Measurements from ENCODE around the gene WIPF2.
A peak's percentile ranks its signal among the peaks of the same experiment; 100 is the strongest.

Gene WIPF2

DNA sequence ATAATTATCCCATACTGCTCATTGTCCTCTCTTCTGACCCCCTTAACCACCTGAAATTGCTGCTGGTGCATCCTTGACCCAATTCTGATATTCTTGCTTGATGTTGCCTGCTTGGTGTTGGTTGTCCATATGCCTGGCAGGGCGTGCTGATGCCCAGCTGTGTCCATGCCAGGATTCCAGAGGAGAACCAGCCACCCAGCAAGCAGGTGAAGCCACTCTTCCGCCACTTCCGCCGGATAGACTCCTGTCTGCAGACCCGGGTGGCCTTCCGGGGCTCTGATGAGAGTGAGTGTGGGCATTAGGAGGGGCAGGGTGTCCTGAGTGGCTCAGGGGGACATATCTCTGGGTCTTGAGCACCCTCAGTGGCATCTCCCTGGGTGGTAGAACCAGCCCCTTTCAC, 30.4 kb upstream of the WIPF2 start:
- no peaks in the 10 kb centered on the region for H3K9me3 ChIP-seq
- no peak overlapping the region for H3K4me3 ChIP-seq (ENCODE audit: low read depth, low read length)
- H3K4me1 ChIP-seq, result peaks cover 3% of the 10 kb centered on the region
- H3K27me3 ChIP-seq, result no peaks in the 10 kb centered on the region
- TF ChIP-seq, protein P1, sequence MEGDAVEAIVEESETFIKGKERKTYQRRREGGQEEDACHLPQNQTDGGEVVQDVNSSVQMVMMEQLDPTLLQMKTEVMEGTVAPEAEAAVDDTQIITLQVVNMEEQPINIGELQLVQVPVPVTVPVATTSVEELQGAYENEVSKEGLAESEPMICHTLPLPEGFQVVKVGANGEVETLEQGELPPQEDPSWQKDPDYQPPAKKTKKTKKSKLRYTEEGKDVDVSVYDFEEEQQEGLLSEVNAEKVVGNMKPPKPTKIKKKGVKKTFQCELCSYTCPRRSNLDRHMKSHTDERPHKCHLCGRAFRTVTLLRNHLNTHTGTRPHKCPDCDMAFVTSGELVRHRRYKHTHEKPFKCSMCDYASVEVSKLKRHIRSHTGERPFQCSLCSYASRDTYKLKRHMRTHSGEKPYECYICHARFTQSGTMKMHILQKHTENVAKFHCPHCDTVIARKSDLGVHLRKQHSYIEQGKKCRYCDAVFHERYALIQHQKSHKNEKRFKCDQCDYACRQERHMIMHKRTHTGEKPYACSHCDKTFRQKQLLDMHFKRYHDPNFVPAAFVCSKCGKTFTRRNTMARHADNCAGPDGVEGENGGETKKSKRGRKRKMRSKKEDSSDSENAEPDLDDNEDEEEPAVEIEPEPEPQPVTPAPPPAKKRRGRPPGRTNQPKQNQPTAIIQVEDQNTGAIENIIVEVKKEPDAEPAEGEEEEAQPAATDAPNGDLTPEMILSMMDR (IDR thresholded peaks at IDR 0.05; ENCODE audit: low read depth, low read length), result no peak
- no peaks in the 10 kb centered on the region for H3K36me3 ChIP-seq
- no peak for DNase-seq

DNA sequence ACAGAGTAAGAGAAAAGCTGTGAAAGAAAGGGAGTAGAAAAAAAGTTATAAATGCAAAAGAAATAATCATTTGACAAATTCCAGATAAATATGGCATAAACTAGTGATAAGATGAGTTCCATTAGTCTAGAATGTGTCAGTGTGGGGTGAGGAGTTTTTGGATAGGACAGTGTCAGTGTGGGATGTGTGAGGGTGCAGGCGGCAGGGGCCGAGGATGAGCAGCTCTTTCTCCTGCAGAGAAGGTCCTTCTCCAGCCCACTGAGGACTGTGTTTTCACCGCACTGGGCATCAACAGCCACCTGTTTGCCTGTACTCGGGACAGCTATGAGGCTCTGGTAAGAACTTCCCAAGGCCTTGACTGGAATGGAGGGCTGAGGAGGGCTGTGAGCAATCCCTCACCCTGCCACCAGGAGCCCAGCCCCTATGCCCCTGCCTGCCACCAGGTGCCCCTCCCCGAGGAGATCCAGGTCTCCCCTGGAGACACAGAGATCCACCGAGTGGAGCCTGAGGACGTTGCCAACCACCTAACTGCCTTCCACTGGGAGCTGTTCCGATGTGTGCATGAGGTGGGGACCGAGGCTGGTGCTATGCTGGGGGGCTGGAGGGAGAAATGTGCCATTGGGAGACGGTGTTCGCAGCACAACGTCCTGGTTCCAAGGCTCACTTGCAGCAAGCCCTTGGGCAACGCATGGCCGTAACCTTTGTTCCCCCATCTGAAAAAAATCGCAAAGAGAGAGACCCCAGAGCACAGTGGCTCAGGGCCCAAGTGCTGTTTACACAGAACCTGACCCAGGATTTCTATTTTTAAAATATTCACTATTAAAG, 28.7 kb upstream of the WIPF2 start:
- peaks cover 7% of the 10 kb centered on the region for H3K4me1 ChIP-seq
- DNase-seq, result peak; percentile 78
- no peaks in the 10 kb centered on the region for H3K9me3 ChIP-seq
- no peaks in the 10 kb centered on the region for H3K36me3 ChIP-seq
- H3K27me3 ChIP-seq, result no peaks in the 10 kb centered on the region
- TF ChIP-seq, protein P1 (IDR thresholded peaks at IDR 0.05; ENCODE audit: low read depth, low read length), result peak; percentile 72
- peak overlapping the region; percentile 71 for H3K4me3 ChIP-seq (ENCODE audit: low read depth, low read length)

DNA sequence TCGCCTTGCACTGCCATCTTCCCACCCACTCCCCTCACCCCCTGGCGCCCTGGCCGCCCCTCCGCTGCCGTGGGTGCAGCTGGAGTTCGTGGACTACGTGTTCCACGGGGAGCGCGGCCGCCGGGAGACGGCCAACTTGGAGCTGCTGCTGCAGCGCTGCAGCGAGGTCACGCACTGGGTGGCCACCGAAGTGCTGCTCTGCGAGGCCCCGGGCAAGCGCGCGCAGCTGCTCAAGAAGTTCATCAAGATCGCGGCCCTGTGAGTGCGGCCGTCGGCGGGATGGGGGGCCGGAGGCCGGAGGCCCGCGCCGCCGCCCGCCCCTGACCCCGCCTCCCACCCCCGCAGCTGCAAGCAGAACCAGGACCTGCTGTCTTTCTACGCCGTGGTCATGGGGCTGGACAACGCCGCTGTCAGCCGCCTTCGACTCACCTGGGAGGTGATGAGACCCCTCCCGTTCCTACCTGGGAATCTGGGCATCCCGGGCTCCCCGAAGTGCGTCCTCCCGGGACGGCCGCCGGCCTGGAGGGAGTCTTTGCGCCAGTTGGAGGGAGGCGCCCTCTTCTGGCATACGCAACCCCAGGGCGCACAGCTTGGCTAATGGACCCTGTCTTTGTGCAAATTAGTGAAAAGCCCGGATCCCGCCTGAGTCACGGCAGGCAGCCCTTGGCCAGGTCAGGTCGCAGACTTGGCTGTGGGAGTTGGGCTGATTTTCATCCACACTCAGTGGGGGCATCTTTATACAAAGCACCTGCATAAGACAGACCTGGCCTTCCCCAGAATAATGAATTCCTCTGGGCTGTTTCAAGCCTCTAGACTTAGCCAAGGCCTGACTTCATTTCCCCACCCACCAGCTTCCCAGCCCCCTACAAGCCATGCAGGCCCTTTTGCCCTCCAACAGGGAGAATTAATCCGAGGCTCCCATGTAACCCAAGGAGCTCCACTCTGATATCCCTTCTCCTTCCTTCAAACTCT, 27.6 kb upstream of the WIPF2 start:
- peak; percentile 87 for DNase-seq
- Histone ChIP-seq H3K4me3 (ENCODE audit: low read depth, low read length) (peak overlapping the region; percentile 71), H3K9me3 (no peaks in the 10 kb centered on the region), H3K4me1 (peaks cover 7% of the 10 kb centered on the region), H3K36me3 (no peaks in the 10 kb centered on the region), H3K27me3 (no peaks in the 10 kb centered on the region)
- TF ChIP-seq, protein P1 (IDR thresholded peaks at IDR 0.05; ENCODE audit: low read depth, low read length), result peak; percentile 84

DNA sequence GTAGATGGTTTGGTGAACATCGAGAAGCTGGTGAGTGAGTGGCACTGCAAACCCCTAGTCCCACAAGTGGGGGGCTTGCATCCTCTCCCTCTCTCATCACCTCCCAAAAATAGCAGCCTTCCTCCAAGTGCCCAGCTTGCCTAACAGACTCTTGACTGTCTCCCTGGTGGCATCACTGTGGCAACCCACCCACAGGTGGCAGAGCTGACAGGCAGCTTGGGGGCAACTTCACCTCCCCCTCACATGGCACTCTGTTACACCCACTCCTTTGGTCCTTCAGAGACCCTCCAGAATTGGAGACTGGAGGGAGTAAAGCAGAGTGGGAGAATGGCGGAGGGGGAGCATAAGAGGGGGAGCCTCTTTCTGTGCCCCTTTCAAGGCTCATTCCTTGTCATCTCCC, 26.1 kb upstream of the WIPF2 start:
- peaks cover 7% of the 10 kb centered on the region for H3K4me1 ChIP-seq
- no peak overlapping the region for H3K4me3 ChIP-seq (ENCODE audit: low read depth, low read length)
- TF ChIP-seq, protein P1 (IDR thresholded peaks at IDR 0.05; ENCODE audit: low read depth, low read length), result no peak
- no peaks in the 10 kb centered on the region for H3K9me3 ChIP-seq
- no peak for DNase-seq
- no peaks in the 10 kb centered on the region for H3K27me3 ChIP-seq
- H3K36me3 ChIP-seq, result no peaks in the 10 kb centered on the region

DNA sequence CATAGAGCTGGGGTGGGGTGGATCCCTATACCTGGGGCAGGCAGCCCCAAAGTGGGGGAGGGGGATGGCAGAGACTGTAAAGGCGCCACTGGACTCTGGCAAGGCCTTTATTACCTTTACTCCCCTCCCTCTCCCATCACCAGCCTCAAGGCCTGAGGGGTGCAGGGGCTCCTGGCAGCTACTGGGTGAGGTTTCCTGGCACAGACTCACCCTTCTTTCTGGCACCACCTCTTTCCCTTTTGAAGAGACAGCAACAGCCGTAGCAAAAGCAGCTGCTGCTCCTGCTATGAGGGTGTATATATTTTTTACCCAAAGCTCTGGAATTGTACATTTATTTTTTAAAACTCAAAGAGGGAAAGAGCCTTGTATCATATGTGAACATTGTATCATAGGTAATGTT, 24.3 kb upstream of the WIPF2 start:
- H3K4me1 ChIP-seq, result peaks cover 7% of the 10 kb centered on the region

More for the DNA sequence above, 24.3 kb upstream of the WIPF2 start:
- TF ChIP-seq, protein P1 (IDR thresholded peaks at IDR 0.05; ENCODE audit: low read depth, low read length), result no peak
- Histone ChIP-seq H3K36me3 (no peaks in the 10 kb centered on the region), H3K27me3 (no peaks in the 10 kb centered on the region), H3K9me3 (no peaks in the 10 kb centered on the region), H3K4me3 (ENCODE audit: low read depth, low read length) (no peak overlapping the region)
- no peak for DNase-seq
